ENCODE results near the gene LENG1. TPM values are rescaled to one million over a fixed set of nuclear protein-coding genes. Genes with fewer than 3 reads are reported as not detected.

Gene LENG1
- total RNA-seq, 1 donor from 2014 or later: 3.7 TPM

GRCh38 chr19:54129617-54129996 lies 29.9 kb downstream of the LENG1 start:
- H3K9me3 Mint-ChIP-seq (ENCODE audit: unreplicated experiment): peaks cover 5% of the 10 kb centered on the region
- H3K36me3 Mint-ChIP-seq (ENCODE audit: unreplicated experiment): no peaks in the 10 kb centered on the region
- H3K4me1 Mint-ChIP-seq (ENCODE audit: low read depth, unreplicated experiment): no peaks in the 10 kb centered on the region
- no peak overlapping the region for H3K27ac Mint-ChIP-seq (ENCODE audit: unreplicated experiment)
- TF ChIP-seq CTCF (IDR thresholded peaks at IDR 0.05; ENCODE audit: partially characterized antibody, unreplicated experiment): no peak
- no peak overlapping the region for H3K4me3 Mint-ChIP-seq (ENCODE audit: unreplicated experiment)
- peaks cover 4% of the 10 kb centered on the region for H3K27me3 Mint-ChIP-seq (ENCODE audit: unreplicated experiment)
- no peak for DNase-seq

GRCh38 chr19:54128796-54129616 lies 30.5 kb downstream of the LENG1 start:
- no peak for TF ChIP-seq CTCF (IDR thresholded peaks at IDR 0.05; ENCODE audit: partially characterized antibody, unreplicated experiment)
- DNase-seq: no peak
- H3K4me3 Mint-ChIP-seq (ENCODE audit: unreplicated experiment): no peak overlapping the region
- no peaks in the 10 kb centered on the region for H3K4me1 Mint-ChIP-seq (ENCODE audit: low read depth, unreplicated experiment)
- H3K27me3 Mint-ChIP-seq (ENCODE audit: unreplicated experiment): no peaks in the 10 kb centered on the region
- H3K27ac Mint-ChIP-seq (ENCODE audit: unreplicated experiment): no peak overlapping the region
- no peaks in the 10 kb centered on the region for H3K9me3 Mint-ChIP-seq (ENCODE audit: unreplicated experiment)
- H3K36me3 Mint-ChIP-seq (ENCODE audit: unreplicated experiment): no peaks in the 10 kb centered on the region

- Mint-ChIP-seq H3K9me3 (ENCODE audit: unreplicated experiment) (no peaks in the 10 kb centered on the region), H3K4me3 (ENCODE audit: unreplicated experiment) (no peak overlapping the region), H3K36me3 (ENCODE audit: unreplicated experiment) (no peaks in the 10 kb centered on the region), H3K4me1 (ENCODE audit: low read depth, unreplicated experiment) (no peaks in the 10 kb centered on the region), H3K27me3 (ENCODE audit: unreplicated experiment) (no peaks in the 10 kb centered on the region), H3K27ac (ENCODE audit: unreplicated experiment) (no peak overlapping the region)
- no peak for DNase-seq
- no peak for TF ChIP-seq CTCF (IDR thresholded peaks at IDR 0.05; ENCODE audit: partially characterized antibody, unreplicated experiment)
Observed at GRCh38 chr19:54128441-54128725, 31.1 kb downstream of the LENG1 start.

GRCh38 chr19:54127688-54128440 lies 31.7 kb downstream of the LENG1 start:
- H3K27ac Mint-ChIP-seq (ENCODE audit: unreplicated experiment): no peak overlapping the region
- TF ChIP-seq CTCF (IDR thresholded peaks at IDR 0.05; ENCODE audit: partially characterized antibody, unreplicated experiment): no peak
- H3K36me3 Mint-ChIP-seq (ENCODE audit: unreplicated experiment): no peaks in the 10 kb centered on the region
- H3K27me3 Mint-ChIP-seq (ENCODE audit: unreplicated experiment): peaks cover under 1% of the 10 kb centered on the region
- no peaks in the 10 kb centered on the region for H3K9me3 Mint-ChIP-seq (ENCODE audit: unreplicated experiment)
- H3K4me3 Mint-ChIP-seq (ENCODE audit: unreplicated experiment): no peak overlapping the region
- H3K4me1 Mint-ChIP-seq (ENCODE audit: low read depth, unreplicated experiment): no peaks in the 10 kb centered on the region
- no peak for DNase-seq

DNA sequence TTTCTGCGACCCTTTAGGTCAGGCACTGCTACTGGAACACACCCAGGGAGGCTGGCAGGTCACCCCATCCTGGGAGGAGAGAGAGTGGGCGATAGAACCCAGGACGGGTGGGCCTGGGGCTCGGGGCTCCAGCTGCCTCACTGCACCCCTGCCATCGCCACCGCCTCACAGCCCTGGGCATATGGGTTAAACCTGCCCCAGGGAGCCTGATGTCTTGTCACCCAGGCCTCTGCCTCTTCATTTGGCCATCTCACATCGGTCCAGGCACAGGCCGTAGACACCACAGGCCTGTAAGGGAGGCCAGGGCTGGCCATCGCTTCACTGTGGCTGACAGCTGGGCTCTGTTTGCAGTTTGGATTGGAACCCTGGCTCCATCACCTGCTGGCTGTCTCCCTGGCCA lies 33.8 kb downstream of the LENG1 start:
- no peak overlapping the region for H3K27ac Mint-ChIP-seq (ENCODE audit: unreplicated experiment)
- H3K4me3 Mint-ChIP-seq (ENCODE audit: unreplicated experiment): no peak overlapping the region
- no peaks in the 10 kb centered on the region for H3K4me1 Mint-ChIP-seq (ENCODE audit: low read depth, unreplicated experiment)
- TF ChIP-seq CTCF (IDR thresholded peaks at IDR 0.05; ENCODE audit: partially characterized antibody, unreplicated experiment): no peak
- H3K9me3 Mint-ChIP-seq (ENCODE audit: unreplicated experiment): no peaks in the 10 kb centered on the region
- no peak for DNase-seq
- H3K36me3 Mint-ChIP-seq (ENCODE audit: unreplicated experiment): no peaks in the 10 kb centered on the region
- peaks cover 1% of the 10 kb centered on the region for H3K27me3 Mint-ChIP-seq (ENCODE audit: unreplicated experiment)

Measured in glutamatergic neuron (in vitro differentiated cells).